ENCODE data around the gene CEACAM20.

DNA sequence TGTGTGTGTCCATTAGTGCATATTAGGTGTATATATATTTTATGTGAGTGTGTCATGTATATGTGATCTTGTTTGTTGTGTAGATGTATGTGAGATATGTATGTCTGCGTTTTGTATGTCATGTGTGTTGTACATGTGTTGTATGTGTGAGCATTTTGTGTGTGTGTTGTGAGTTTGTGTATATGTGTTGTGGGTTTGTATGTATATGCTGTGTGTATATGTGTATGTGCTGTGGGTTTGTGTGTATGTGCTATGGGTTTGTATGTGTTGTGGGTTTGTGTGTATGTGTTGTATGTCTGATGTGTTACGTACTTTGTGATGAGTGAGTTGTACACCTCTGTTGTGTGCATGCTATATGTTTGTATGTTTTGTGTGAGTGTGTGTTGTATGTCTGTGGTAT lies 8.1 kb downstream of the CEACAM20 start:
- TF ChIP-seq, protein P1, sequence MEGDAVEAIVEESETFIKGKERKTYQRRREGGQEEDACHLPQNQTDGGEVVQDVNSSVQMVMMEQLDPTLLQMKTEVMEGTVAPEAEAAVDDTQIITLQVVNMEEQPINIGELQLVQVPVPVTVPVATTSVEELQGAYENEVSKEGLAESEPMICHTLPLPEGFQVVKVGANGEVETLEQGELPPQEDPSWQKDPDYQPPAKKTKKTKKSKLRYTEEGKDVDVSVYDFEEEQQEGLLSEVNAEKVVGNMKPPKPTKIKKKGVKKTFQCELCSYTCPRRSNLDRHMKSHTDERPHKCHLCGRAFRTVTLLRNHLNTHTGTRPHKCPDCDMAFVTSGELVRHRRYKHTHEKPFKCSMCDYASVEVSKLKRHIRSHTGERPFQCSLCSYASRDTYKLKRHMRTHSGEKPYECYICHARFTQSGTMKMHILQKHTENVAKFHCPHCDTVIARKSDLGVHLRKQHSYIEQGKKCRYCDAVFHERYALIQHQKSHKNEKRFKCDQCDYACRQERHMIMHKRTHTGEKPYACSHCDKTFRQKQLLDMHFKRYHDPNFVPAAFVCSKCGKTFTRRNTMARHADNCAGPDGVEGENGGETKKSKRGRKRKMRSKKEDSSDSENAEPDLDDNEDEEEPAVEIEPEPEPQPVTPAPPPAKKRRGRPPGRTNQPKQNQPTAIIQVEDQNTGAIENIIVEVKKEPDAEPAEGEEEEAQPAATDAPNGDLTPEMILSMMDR (conservative IDR thresholded peaks at IDR 0.05; ENCODE audit: low read depth in 2 of 2), result no peak
- no peak for TF ChIP-seq POLR2AphosphoS5 (IDR thresholded peaks at IDR 0.05; ENCODE audit: low read depth)
- TF ChIP-seq EZH2 (IDR thresholded peaks at IDR 0.05; ENCODE audit: low read depth, unreplicated experiment), result no peak
- TF ChIP-seq ZNF331 (CRISPR knock-in tag; IDR thresholded peaks at IDR 0.05; ENCODE audit: low read depth), result no peak
- no peak for TF ChIP-seq JUNB (IDR thresholded peaks at IDR 0.05; ENCODE audit: unreplicated experiment)
- no peak for TF ChIP-seq EZH2phosphoT487 (IDR thresholded peaks at IDR 0.05; ENCODE audit: unreplicated experiment)
- no peak for TF ChIP-seq ZNF114 (CRISPR knock-in tag; IDR thresholded peaks at IDR 0.05)
- no peak for TF ChIP-seq CREB1 (CRISPR knock-in tag; IDR thresholded peaks at IDR 0.05; ENCODE audit: low read depth)
- no peak for TF ChIP-seq REST (IDR thresholded peaks at IDR 0.05; ENCODE audit: unreplicated experiment)
- no peak for TF ChIP-seq STAT1 (IDR thresholded peaks at IDR 0.05; ENCODE audit: unreplicated experiment)
- TF ChIP-seq ETS1 (IDR thresholded peaks at IDR 0.05), result no peak
- no peak for TF ChIP-seq NANOG (IDR thresholded peaks at IDR 0.05; ENCODE audit: borderline replicate concordance)

Measured in GM23338 (cell line).